Stimulated activated CD8-positive, alpha-beta memory T cell treated with anti-CD3 and anti-CD28 coated beads, Interleukin-2, amount 100 ng/mL, for 48 hours (primary cell): ENCODE results near the gene DPP7.
"Not testable (repeated sequence)": the region's sequence is repeated elsewhere in the genome, so short reads cannot be mapped to it uniquely, and the experiment has no call there.

Experiments
- DNase-seq, 2 donors: peaks; one replicate each; pipeline ENCODE4 v3.0.0-alpha.2; 2020; ENCODE audit warnings: low read depth in 2 of 2

Gene DPP7

DNA sequence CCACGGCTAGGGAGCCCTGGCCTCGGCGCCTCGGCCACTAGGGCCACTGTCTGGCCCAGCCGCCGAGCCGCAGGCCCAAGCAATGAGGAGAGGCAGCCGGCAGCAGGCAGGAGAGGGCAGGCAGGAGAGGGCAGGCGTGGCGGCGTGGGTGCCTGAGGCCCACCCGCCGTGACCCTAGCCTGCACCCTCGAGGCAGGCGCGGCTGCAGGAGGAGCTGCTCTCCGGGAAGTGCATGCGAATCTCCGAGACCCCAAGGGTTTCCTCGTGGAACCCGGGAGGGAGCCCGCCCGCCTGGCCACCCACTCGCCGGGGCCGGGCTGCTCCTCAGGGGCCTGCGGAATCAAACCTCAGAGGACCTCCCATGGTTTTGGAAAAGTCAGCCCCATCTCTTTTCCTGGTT, 33.7 kb upstream of the DPP7 start:
- DNase-seq: no peak

DNA sequence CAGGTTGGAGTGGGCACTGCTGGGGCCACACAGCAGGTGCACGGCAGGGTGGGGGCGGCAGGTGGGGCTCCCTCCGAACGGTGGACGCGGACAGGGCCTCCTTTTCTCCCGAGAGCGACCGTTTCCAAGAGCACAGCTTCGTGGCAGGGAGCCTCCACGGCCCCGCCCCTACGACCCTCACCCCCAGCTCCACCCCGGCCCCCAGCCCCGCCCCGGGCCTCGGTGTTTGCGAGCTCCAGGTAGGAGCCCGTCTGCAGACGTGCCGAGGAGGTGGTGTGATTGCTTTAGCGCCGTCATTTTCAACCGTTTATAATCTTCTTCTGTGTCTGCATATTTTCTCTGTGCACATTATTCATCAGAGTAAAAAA, 33.2 kb upstream of the DPP7 start:
- DNase-seq: no peak

DNA sequence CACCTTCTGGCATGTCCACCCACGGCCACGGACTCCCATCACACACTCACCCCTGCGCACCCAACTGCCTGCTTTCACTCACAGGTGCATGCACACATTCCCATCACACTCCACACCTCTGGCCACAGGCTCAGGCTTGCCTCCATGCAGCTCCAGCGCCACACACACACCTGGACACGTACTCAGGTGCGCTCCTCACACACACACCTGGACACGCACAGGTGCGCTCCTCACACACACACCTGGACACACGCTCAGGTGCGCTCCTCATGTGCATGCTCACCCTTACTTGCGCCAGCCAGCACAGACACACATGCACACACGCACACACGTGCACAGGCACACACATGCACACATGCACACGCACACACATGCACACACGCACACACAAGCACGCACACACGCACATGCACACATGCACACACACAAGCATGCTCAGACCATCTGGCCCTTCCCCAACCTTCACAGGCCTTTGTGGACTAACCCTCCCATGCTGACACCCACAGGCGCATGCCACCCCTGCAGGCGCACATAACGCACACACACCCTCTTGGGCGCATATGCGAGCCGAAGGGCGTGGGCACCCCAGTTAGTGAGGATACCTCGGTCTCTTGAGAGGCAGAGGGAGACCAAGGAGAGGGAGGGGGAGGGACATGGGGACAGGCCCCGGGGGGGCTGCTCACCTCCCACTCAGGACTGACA, 32.7 kb upstream of the DPP7 start:
- DNase-seq: no peak

DNA sequence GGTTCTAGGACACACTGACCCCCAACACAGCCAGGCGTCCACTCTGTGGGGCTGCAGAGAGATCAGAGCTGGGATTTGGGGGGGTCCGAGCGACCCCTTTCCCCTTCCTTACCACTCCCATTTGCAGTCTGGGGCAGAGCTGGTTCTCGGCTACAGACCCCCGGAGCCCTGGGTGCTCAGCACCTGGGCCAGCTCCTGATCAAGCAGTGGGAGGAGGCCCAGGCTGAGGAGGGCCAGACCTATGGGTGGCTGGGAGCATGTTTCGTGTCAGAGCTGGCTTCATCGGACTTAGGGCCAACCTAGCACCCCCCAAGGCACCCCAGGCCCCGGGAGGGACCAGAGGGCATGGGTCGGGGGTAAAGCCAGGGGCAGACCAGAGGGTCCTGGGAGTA, 32.0 kb upstream of the DPP7 start:
- no peak for DNase-seq

DNA sequence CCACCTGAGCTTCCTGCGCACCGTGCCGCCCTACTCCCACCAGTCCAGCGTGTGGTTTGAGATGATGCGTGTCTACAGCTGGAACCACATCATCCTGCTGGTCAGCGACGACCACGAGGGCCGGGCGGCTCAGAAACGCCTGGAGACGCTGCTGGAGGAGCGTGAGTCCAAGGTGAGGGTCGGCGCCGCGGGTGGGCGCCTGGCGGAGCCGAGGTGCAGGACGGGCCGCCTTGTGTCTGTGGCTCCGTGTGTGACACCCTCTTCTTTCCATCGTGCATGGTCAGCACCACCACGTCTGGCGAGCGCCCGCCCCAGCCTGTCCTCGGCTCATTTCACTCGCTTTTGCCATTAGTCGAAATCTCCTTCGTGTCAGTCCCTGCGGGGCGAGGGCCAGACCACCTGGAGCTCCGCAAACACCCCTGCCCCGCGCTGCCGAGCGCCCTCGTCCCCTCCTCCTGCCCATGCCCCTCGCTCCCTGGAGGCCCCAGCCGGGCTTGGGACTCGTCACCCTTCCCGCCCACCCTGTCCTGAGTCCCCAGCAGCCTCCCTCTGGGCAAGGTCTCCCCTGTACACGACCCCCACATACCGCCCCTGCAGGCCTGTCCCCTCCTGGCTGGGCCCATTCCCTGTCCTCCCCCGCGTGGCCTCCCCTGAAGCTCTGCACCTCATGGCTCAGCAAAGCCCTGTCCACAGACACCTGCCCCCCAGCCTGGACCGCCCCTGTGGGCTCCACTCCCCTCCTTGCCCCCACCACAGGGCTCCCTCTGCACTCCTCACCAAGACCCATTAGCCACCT, 31.4 kb upstream of the DPP7 start:
- DNase-seq: no peak

DNA sequence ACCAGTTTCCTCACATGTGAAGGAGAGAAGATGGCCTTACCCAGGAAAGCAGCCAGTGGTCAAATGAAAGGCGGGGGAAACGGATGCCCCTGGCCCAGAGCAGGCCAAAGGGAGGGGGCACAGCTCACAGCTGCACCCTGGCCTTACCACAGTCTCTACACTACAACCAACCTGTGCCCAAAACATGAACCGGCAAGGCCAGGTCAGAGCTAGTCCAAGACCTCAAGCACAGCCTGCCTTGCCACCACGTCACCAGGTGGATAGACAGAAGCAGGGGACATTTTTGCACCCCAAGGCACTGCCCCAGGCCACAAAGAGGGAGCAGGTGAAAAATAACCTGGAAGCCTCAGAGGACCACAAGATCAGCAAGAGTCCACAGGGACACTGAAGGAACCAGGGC, 28.9 kb upstream of the DPP7 start:
- DNase-seq: no peak

DNA sequence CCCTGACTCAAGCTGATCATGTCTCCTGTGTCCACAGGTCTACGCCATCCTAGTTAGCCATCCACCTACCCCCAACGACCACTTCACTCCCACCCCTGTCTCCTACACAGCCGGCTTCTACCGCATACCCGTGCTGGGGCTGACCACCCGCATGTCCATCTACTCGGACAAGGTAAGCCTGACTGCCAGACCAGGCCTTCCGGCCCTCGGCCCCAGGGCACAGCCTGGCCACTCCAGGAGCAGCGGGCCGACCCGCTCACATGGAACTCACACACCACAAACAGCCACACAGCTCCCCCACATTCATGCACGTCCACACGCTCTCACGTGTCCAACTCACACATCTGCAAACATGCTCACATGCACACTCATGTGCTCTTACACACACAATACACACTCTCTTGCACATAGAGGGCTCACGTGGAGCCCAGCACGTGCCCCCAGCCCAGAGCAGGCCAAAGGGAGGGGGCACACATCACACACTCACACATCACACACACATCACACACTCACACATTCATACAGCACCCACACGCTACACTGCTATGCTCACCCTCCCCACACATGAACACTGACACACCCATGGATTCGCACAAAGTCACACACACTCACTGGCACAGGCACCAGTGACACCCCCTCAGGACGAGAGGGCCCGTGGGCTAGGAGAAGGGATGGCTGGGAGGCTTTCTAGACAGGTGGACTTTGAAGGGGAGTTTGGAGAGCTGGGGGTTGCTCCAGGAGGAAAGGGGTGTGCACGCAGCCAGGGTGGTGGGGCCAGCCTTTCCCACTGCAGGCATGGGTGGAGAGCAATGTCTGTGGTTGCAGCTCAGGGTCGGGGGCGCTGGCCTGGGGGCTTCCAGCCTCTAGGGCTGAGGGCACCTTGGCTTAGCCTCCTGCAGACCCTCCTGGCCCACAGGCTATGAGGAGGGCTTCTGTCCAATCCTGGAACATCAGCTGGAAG, 27.7 kb upstream of the DPP7 start:
- no peak for DNase-seq

DNA sequence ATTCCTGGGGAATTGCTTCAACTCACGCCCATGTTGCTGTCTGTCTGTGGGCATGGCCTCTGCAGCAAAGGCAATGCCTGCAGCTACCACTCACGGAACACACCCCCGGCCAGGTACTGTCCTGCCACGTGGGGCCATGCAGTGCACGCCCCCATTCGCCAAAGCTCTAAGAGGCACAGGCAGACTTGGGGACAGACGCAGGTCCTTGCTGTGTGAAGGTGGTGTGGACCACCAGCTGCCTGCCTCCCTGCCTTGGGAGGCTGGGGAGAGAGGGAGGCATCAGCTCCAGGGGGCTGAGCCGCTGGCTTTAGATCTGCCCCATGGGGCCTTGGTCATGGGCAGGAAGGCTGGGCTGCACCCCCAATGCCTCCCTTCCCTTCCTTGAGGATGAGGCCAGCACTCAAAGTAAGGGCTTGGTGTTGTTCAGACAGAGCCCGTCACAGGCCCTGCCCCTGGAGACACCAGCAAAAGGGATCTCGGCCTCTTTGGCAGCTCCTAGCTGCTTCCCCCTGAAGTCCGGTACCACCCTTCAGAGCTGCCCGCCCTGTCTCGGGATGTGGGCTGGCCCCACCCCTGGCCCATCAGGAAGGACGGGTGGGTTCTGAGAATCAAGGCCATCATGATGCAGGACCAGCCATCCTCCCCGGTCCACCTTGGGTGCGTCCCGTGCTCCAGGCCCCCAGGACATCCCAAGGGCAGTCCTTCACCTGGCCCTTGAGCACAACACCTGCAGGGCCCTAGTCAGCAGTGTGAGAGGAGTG, 26.7 kb upstream of the DPP7 start:
- no peak for DNase-seq

DNA sequence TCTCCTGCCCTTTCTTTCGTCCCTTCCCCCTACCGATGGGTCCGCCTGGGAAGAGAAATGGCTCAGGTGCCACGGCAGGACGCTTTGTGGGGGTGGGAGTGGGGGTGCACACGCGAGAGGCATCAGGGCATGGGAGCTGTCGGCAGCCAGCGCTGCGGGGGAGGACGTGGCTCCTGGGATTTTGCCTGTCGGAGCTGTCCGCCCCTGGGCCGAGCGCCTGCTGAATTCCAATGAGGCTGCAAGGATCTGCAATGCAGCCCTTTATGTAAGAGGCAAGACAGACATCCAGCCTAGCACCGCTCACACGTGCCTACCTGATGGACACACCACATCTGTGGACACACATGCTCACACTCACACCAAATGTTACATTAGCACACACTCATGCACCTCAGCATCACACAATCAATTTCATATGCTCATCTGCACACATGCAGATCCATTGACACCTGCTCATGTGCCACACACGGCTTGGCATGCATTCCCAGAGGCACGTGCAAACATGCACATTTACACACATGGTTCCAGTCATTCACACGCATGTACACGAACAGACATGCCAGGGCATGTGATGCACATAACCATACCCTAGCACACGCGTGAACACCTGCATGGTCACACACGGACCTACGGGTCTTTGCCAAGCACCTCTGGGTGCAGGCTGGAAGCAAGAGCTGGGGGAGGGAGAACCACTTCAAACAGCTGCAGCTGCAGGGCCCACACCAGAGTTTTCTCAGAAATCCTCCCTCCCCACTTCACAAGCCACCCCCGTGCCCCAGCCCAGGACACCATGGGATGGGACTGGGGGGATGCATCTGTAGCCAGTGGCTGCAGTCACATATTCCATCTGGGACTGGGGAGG, 25.8 kb upstream of the DPP7 start:
- no peak for DNase-seq

DNA sequence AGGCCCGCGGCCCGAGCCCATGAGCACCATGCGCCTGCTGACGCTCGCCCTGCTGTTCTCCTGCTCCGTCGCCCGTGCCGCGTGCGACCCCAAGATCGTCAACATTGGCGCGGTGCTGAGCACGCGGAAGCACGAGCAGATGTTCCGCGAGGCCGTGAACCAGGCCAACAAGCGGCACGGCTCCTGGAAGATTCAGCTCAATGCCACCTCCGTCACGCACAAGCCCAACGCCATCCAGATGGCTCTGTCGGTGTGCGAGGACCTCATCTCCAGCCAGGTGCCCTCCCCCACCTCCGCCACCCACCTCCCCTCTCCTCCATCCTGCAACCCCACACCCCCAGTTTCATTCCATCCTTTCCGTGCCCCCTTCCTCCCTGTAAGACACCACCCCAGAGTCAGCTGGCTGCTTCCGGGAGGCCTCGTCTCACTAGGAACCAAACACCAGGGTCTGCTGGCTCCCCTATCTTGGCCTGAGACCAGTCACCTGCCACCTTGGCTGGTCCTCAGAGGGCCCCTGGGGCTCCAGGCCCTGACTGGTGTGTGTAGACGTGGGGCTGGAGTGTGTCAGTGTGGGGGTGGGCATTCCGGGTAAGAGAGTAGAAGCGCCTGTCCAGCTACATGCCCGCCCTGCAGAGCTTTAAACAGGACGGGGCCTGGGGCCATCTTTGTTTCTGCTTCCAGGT, 25.1 kb upstream of the DPP7 start:
- no peak for DNase-seq

DNA sequence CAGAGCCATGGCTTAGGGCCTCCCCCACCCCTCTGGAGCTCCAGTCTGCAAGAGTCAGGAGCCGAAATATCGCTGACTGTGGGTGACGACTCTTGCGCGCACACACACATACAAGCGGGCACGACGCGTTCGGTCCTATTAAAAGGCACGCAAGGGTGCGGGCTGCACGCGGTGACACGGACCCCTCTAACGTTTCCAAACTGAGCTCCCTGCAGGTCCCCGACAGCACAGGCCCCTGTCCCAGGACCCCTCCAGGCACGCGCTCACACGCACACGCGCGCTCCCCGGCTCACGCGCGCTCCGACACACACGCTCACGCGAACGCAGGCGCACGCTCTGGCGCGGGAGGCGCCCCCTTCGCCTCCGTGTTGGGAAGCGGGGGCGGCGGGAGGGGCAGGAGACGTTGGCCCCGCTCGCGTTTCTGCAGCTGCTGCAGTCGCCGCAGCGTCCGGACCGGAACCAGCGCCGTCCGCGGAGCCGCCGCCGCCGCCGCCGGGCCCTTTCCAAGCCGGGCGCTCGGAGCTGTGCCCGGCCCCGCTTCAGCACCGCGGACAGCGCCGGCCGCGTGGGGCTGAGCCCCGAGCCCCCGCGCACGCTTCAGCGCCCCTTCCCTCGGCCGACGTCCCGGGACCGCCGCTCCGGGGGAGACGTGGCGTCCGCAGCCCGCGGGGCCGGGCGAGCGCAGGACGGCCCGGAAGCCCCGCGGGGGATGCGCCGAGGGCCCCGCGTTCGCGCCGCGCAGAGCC, 24.4 kb upstream of the DPP7 start, which contains the start of gene GRIN1:
Gene GRIN1, plus strand, starts transcription at position 433 of the 746 bp plus-strand sequence. CDS start 333 bp downstream, outside the sequence.
- no peak for DNase-seq

DNA sequence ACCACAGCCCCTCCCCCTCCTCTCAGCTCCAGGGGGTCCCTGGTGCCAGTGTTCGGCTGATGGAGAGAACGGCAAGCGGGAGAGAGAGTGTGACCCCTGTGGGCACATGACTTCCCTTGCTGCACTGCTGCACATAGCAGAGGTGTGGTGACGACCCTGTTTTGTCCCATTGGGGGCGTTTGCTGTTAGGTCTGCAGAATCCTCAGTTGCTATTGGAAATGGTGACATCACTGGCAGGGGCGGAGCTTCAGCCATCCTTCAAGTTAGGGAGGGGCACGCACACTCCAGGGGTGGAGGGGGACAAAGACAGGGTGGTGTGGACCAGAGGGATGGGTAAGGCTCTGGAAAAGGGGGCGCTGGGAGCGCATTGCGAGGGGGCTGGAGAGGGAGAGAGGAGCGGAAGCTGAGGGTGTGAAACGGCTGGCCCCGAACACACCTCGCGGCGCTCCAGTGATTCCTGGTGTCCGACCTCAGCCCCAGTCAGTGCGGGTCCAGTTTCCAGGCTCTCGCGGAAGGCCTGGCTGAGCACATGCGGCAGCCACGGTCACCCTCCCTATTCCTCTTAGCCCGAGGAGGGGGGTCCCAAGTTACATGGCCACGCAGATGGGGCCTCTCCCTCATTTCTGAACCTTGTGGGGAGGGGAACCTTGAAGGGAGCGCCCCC, 23.7 kb upstream of the DPP7 start:
- no peak for DNase-seq

DNA sequence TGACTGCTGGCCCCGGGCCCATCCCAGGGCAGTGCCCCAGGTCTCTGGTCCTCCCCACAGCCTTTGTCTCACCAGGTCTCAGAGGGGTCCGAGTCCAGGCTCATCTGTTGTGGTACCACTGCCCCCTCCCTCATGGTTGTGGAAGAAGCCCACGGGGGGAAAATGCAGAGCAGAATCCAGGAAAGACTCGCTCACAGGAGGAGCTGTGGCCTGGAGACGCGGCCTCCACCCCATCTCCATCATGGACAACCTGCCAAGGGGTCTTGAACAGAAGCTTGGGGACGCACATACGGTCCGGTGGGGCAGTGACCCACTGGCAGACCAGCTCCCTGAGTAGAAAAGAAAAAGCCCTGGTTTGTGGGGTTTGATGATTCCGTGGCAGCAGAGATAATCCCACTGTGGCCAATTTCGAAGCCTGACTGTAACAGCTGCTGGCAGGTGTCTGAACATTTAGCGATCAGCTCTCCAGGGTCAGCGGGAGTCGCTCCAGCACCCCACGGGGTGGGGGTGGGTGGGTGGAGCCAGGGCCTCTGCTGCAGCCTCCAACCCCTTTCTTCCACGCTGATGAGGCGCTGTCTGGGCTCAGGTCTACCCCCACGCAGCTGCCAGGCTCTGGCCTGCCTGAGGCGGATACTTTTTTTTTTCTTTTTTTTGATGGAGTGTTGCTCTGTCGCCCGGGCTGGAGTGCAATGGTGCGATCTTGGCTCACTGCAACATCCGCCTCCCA, 22.5 kb upstream of the DPP7 start:
- DNase-seq: no peak

DNA sequence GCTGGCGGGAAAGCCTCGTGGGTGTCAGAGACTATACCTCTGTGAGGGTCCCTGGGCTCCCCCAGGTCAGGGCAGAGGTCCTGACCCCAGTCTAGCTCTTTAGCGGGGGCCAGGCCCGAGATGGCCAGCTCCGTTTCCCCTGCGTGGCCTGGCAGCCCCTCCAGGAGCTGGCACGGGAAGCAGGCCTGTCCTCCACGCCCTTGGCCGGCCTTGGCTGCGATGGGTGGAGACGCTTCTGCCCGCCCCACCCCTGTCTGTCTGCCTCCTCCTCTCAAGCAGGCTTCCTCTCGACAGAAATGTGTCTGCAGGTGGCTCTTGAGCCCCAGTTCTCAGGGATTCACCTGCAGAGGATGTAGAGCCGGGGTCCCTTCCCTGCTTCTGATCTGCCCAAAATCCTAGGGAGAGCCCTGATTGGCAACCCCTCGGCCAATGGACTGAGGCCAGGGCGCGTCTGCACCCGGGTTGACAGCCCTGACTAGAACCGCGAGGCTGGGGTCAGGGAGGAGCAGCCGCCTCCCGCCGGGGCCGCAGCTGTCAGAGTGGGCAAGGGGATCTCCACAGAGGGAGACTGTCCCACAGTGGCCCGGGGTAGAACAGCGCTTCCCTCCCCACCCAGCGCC, 21.8 kb upstream of the DPP7 start:
- no peak for DNase-seq

DNA sequence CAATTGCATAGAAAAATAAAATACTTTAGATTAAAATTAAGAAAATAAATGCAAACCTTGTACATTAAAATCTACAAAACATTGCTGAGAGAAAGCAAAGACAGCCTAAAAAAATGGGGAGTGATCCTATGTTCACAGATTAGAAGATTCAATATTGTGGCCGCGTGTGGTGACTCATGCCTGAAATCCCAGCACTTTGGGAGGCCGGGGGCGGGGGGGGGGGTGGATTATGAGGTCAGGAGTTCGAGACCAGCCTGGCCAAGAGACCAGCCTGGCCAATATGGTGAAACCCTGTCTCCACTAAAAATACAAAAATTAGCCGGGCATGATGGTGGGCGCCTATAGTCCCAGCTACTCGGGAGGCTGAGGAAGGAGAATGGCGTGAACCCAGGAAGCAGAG, 20.6 kb upstream of the DPP7 start:
- DNase-seq: not testable (repeated sequence)

DNA sequence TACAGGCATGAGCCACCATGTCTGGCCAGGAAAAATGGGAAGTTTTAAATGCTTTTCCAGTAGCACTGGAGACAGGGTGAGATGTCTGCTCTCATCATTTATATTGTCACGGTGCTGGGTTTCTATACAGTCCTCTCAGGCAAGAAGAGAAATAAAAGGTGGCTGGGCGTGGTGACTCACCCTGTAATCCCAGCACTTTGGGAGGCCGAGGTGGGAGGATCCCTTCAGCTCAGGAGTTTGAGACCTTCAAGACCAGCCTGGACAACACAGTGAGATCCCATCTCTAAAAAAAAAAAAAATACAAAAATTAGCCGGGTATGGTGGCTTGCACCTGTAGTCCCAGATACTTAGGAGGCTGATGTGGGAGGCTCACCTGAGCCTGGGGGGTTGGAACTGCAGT, 19.7 kb upstream of the DPP7 start:
- DNase-seq: no peak

DNA sequence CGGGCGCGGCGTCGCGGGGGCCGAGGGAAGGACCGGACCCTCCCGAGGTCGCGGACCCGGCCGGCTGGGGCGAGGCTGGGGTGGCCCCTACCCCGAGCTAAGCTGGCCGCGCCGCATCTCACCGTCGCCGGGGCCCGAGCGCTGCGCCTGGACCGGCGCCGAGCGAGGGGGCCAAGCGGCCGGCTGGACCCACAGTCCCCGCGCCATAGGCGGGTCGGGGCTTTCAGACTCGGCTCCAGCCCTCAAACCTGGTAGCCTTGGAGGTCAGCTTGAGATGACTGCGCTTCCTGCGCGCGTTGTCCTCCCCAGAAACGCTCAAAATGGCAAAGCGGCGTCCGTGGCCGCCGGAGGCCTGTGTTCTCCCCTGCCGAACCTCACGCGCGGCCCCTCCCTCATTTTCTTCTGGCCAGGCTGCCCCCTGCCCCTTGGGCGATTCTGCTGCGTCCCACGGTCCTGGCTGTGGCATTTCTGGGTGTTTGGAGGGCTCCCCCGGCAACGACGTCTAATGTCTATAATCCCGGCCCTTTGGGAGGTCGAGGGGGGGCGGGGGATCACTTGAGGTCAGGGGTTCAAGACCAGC, 15.7 kb upstream of the DPP7 start:
- DNase-seq: no peak
